ENCODE data around the gene CCL19. TPM values are rescaled to one million over a fixed set of nuclear protein-coding genes. Genes with fewer than 3 reads are reported as not detected.

Gene CCL19
- total RNA-seq, 1 donor from 2014 or later = not detected

DNA sequence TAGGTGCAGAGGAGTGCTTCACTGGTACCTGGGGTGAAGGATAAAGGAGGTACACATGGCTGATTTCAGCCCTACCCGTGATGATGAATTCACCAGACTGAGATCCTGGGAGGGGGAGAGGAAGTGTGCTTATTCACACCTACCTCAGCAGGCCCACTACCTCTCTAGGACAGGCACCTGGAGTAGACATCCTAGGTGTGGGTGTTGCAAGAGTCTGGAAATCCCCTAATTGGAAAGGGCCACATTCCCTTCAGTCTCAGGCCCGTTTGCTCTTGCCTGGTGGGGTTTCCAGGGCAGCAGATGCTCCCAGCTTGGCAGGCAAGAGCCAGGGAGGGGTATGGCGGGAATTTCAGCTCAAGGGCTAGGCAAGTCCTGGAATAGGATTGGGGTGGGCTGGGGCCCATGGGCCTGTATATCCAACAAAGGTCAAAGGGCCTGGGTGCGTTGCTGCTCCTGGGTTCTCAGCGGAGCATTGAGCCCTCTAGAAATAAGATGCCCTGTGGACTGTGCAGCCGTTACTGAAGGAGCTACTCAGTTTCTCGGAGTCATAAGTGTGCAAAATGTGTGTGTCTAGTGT, 24.7 kb upstream of the CCL19 start:
- H3K4me1 Mint-ChIP-seq = no peaks in the 10 kb centered on the region
- H3K36me3 Mint-ChIP-seq (ENCODE audit: low read depth) = no peaks in the 10 kb centered on the region
- H3K27ac Mint-ChIP-seq (ENCODE audit: unreplicated experiment) = no peak overlapping the region
- H3K4me3 Mint-ChIP-seq = no peak overlapping the region
- no peaks in the 10 kb centered on the region for H3K9me3 Mint-ChIP-seq
- H3K27me3 Mint-ChIP-seq (ENCODE audit: low read depth) = peaks cover 10% of the 10 kb centered on the region
- no peak for TF ChIP-seq CTCF (conservative IDR thresholded peaks at IDR 0.05)
- DNase-seq (ENCODE audit: low read depth, low spot score) = no peak

GRCh38 chr9:34714007-34714406, 22.9 kb upstream of the CCL19 start:
- Mint-ChIP-seq H3K4me3 (no peak overlapping the region), H3K4me1 (no peaks in the 10 kb centered on the region), H3K9me3 (no peaks in the 10 kb centered on the region), H3K27me3 (ENCODE audit: low read depth) (peaks cover 10% of the 10 kb centered on the region), H3K27ac (ENCODE audit: unreplicated experiment) (no peak overlapping the region), H3K36me3 (ENCODE audit: low read depth) (no peaks in the 10 kb centered on the region)
- TF ChIP-seq CTCF (conservative IDR thresholded peaks at IDR 0.05) = no peak
- no peak for DNase-seq (ENCODE audit: low read depth, low spot score)

- Mint-ChIP-seq H3K36me3 (ENCODE audit: low read depth) (no peaks in the 10 kb centered on the region), H3K4me1 (peaks cover 9% of the 10 kb centered on the region), H3K9me3 (no peaks in the 10 kb centered on the region), H3K4me3 (no peak overlapping the region), H3K27me3 (ENCODE audit: low read depth) (peaks cover 10% of the 10 kb centered on the region), H3K27ac (ENCODE audit: unreplicated experiment) (no peak overlapping the region)
- no peak for TF ChIP-seq CTCF (conservative IDR thresholded peaks at IDR 0.05)
- no peak for DNase-seq (ENCODE audit: low read depth, low spot score)
These were observed 21.1 kb upstream of the CCL19 start for GRCh38 chr9:34712140-34712539.

GRCh38 chr9:34710023-34710422, 18.9 kb upstream of the CCL19 start, which contains the start of gene CCL21:
CCL21 (minus strand) TSS chr9:34710136; CDS start chr9:34710066, 70 bp downstream.
- no peak within 1 kb of the TSS for H3K27ac Mint-ChIP-seq (ENCODE audit: unreplicated experiment)
- peaks cover 9% of the 10 kb centered on the region for H3K4me1 Mint-ChIP-seq
- H3K9me3 Mint-ChIP-seq = no peaks in the 10 kb centered on the region
- peaks cover 10% of the 10 kb centered on the region for H3K27me3 Mint-ChIP-seq (ENCODE audit: low read depth)
- H3K4me3 Mint-ChIP-seq = no peak within 1 kb of the TSS
- H3K36me3 Mint-ChIP-seq (ENCODE audit: low read depth) = no peaks in the 10 kb centered on the region
- no peak for DNase-seq (ENCODE audit: low read depth, low spot score)
- TF ChIP-seq CTCF (conservative IDR thresholded peaks at IDR 0.05) = no peak

- DNase-seq (ENCODE audit: low read depth, low spot score) = no peak
- TF ChIP-seq CTCF (conservative IDR thresholded peaks at IDR 0.05) = no peak
- Mint-ChIP-seq H3K4me3 (no peak overlapping the region), H3K9me3 (no peaks in the 10 kb centered on the region), H3K27me3 (ENCODE audit: low read depth) (peaks cover 7% of the 10 kb centered on the region), H3K4me1 (peaks cover 9% of the 10 kb centered on the region), H3K27ac (ENCODE audit: unreplicated experiment) (no peak overlapping the region), H3K36me3 (ENCODE audit: low read depth) (no peaks in the 10 kb centered on the region)
These were observed 18.3 kb upstream of the CCL19 start for GRCh38 chr9:34709196-34709978.
